BLaER1 treated with 17β-estradiol and CSF1 and Interleukin-3, amounts not matched to agents 10 nM and 100 nM (cell line): Measurements from ENCODE around the gene HSD17B7.

Source experiments
- H3K27ac ChIP-seq, 11 experiments: shearing (Covaris generic); formaldehyde crosslinking; 2 replicates each; pipeline ENCODE4 v1.8.1; 2022
- H3K27me3 ChIP-seq, 11 experiments: shearing (Covaris generic); formaldehyde crosslinking; 2 replicates each; pipeline ENCODE4 v1.8.1; 2022
- H3K36me3 ChIP-seq, 11 experiments: shearing (Covaris generic); formaldehyde crosslinking; 2 replicates each; pipeline ENCODE4 v1.8.1; 2022
- H3K4me1 ChIP-seq, 10 experiments: shearing (Covaris generic); formaldehyde crosslinking; 2 replicates each; pipeline ENCODE4 v1.8.1; 2022
- H3K4me2 ChIP-seq, 11 experiments: shearing (Covaris generic); formaldehyde crosslinking; 2 replicates each; pipeline ENCODE4 v1.8.1; 2022
- H3K4me3 ChIP-seq, 10 experiments: shearing (Covaris generic); formaldehyde crosslinking; 2 replicates each; pipeline ENCODE4 v1.8.1; 2022
- H3K9ac ChIP-seq, 11 experiments: shearing (Covaris generic); formaldehyde crosslinking; 2 replicates each; pipeline ENCODE4 v1.8.1; 2022
- H3K9me3 ChIP-seq, 11 experiments: shearing (Covaris generic); formaldehyde crosslinking; replicated peaks in 1 of 11; 2 replicates each; pipeline ENCODE4 v1.8.1; 2022
- H4K20me1 ChIP-seq, 11 experiments: shearing (Covaris generic); formaldehyde crosslinking; 2 replicates each; pipeline ENCODE4 v1.8.1; 2022
- Cebpa-rat ChIP-seq, 11 experiments: shearing (Covaris generic); IDR thresholded peaks; 2 replicates each; pipeline ENCODE4 v1.8.1; 2022

The HSD17B7 gene

DNA sequence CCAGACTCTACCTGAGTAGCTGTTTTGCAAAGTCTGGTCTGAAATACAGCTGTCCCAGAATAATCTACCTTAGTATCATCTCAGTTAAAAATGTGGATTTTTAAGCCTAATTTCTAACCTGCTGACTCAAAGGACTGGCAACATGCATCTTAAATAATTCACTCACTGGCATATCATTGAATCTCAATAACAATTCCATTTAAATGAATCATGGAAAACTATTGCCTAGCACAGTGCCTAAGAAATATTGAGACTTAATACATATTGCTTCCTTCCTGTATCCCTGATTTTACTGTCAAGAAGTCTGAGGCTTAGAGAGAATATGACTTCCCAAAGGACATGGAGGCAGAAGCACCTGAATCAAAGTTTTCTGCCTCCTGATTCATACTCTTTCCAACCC, 67.3 kb downstream of the HSD17B7 start:
- Histone ChIP-seq H3K9me3 (no peaks in the 10 kb centered on the region), H4K20me1 (no peaks in the 10 kb centered on the region), H3K36me3 (no peaks in the 10 kb centered on the region), H3K4me3 (no peak overlapping the region), H3K4me2 (no peak overlapping the region), H3K27ac (no peak overlapping the region), H3K27me3 (no peaks in the 10 kb centered on the region), H3K4me1 (no peaks in the 10 kb centered on the region), H3K9ac (no peak overlapping the region)
- no peak for TF ChIP-seq Cebpa-rat (IDR thresholded peaks at IDR 0.05)

DNA sequence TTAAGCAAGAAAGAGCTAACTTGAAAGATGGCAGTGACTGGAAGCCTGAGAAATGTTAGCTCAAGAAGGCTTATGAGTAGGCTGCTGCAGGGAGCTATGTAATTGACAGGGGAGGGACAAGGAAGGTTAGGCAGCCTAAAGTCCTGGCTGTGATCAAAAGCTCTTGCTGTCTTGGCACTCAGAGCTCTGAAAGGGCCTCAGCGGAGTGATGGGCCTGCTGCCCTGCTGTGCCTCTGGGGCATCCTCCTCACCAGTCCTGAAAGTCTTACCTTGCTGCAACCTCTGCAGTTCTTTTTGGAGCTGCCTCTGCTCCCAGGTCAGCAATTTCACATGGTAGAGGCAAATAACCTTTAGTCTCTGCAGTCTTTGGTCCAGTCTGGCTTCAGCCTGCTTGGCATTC, 68.7 kb downstream of the HSD17B7 start:
- H3K4me1 ChIP-seq = no peaks in the 10 kb centered on the region
- H3K27me3 ChIP-seq = no peaks in the 10 kb centered on the region
- no peaks in the 10 kb centered on the region for H4K20me1 ChIP-seq
- H3K9me3 ChIP-seq = no peaks in the 10 kb centered on the region
- no peaks in the 10 kb centered on the region for H3K36me3 ChIP-seq
- H3K4me3 ChIP-seq = no peak overlapping the region
- no peak overlapping the region for H3K9ac ChIP-seq
- no peak overlapping the region for H3K4me2 ChIP-seq
- TF ChIP-seq Cebpa-rat (IDR thresholded peaks at IDR 0.05) = no peak
- H3K27ac ChIP-seq = no peak overlapping the region

DNA sequence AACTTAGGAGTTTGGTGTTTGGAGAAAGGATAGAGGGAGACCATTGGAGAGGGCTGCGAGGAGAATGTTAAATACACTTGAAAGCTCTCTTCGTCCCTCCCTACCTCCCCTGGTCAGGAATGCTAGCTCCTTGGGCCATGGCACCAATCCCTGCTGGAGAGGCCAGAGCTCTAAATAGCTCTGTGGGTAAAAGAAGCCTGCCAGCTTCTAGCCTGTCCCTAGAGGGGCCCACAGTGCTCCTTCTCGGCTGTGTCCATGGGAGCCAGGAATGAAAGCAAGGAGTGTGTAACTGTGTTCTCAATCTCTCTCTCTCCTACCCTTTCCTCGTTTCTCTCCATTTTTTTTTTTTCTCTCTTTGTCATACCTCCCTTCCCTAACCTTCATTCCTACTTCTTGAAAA, 70.6 kb downstream of the HSD17B7 start, which contains the start of gene CCDC190:
Gene CCDC190 (minus strand): TSS at position 75 of the 400 bp plus-strand sequence. CDS start 1,529 bp downstream, outside the sequence.
- H3K27me3 ChIP-seq = no peaks in the 10 kb centered on the region
- TF ChIP-seq Cebpa-rat (IDR thresholded peaks at IDR 0.05) = no peak
- no peaks in the 10 kb centered on the region for H3K4me1 ChIP-seq
- no peak within 1 kb of the TSS for H3K4me3 ChIP-seq
- no peak within 1 kb of the TSS for H3K4me2 ChIP-seq
- no peak within 1 kb of the TSS for H3K9ac ChIP-seq
- no peaks in the 10 kb centered on the region for H3K9me3 ChIP-seq
- no peaks in the 10 kb centered on the region for H3K36me3 ChIP-seq
- no peak within 1 kb of the TSS for H3K27ac ChIP-seq
- H4K20me1 ChIP-seq = no peaks in the 10 kb centered on the region

DNA sequence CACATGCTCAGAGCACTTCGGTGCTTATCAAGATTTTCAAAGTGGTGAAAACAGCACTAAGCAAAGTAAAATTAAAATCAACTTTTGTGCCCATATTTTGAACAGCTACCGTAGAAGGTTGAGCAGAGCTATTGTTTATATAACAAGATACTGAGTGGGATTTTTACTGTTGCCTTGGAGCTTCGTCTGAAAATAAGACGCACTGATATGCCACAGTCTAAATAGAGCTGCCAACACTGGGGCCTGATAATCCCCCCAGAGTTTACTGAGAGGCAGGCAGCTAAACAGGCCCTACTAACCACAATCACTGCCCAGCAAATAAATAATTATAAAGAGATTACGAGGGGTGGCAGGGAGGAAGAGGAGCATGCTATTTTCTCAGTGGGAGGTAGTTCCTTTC, 71.1 kb downstream of the HSD17B7 start:
- H3K4me2 ChIP-seq = no peak overlapping the region
- no peak for TF ChIP-seq Cebpa-rat (IDR thresholded peaks at IDR 0.05)
- H3K27ac ChIP-seq = no peak overlapping the region
- H4K20me1 ChIP-seq = no peaks in the 10 kb centered on the region
- H3K9me3 ChIP-seq = no peaks in the 10 kb centered on the region
- H3K9ac ChIP-seq = no peak overlapping the region
- no peaks in the 10 kb centered on the region for H3K4me1 ChIP-seq
- H3K36me3 ChIP-seq = no peaks in the 10 kb centered on the region
- H3K27me3 ChIP-seq = no peaks in the 10 kb centered on the region
- no peak overlapping the region for H3K4me3 ChIP-seq
